MCF 10A (cell line): ENCODE data around the gene EME1. TPM values are rescaled to one million over a fixed set of nuclear protein-coding genes. Genes with fewer than 3 reads are reported as not detected.

ENCODE experiments used
- BruUV-seq: library from RNA; stranded (reverse); fragments of 400-500 nt; replicated peaks from 2 replicates; lab custom pipeline; 2021; lab: Mats Ljungman, UMichigan
- CTCF ChIA-PET: fragments of 300-600 bp; sonication (Branson Sonifier 250); formaldehyde crosslinking; extraction: SDS; loops from one replicate; lab custom pipeline; 2021; ENCODE audit warnings: antibody characterized with exemption, inconsistent platforms; lab: Yijun Ruan, JAX
- POLR2A ChIA-PET: fragments of 300-600, 350-650 bp; sonication (Branson Sonifier 250); formaldehyde crosslinking; extraction: SDS; loops from one replicate; lab custom pipeline; 2020; ENCODE audit warnings: antibody characterized with exemption, inconsistent platforms; lab: Yijun Ruan, JAX
- DNase-seq: peaks from one replicate; pipeline ENCODE4 v3.0.0-alpha.2; 2018; ENCODE audit not compliant: unreplicated experiment
- H3K27ac Mint-ChIP-seq: one replicate; pipeline ENCODE4 v1.8.0; 2022; ENCODE audit warnings: mild to moderate bottlenecking, low read depth, mixed read lengths; ENCODE audit not compliant: unreplicated experiment
- H3K27me3 Mint-ChIP-seq: one replicate; pipeline ENCODE4 v1.8.0; 2022; ENCODE audit warnings: mixed read lengths; ENCODE audit not compliant: insufficient read depth, unreplicated experiment
- H3K36me3 Mint-ChIP-seq: one replicate; pipeline ENCODE4 v1.8.0; 2022; ENCODE audit warnings: mild to moderate bottlenecking, moderate library complexity, mixed read lengths; ENCODE audit not compliant: insufficient read depth, unreplicated experiment
- H3K4me1 Mint-ChIP-seq: one replicate; pipeline ENCODE4 v1.8.0; 2022; ENCODE audit warnings: mixed read lengths; ENCODE audit not compliant: insufficient read depth, unreplicated experiment
- H3K4me3 Mint-ChIP-seq: one replicate; pipeline ENCODE4 v1.8.0; 2022; ENCODE audit warnings: mild to moderate bottlenecking, moderate library complexity, mixed read lengths; ENCODE audit not compliant: unreplicated experiment
- H3K9me3 Mint-ChIP-seq: one replicate; pipeline ENCODE4 v1.8.0; 2022; ENCODE audit warnings: mixed read lengths; ENCODE audit not compliant: unreplicated experiment
- CTCF ChIP-seq: fragments of 200-600 bp; IDR thresholded peaks from one replicate; pipeline ENCODE4 v1.8.0; 2022; ENCODE audit warnings: antibody characterized with exemption, mild to moderate bottlenecking; ENCODE audit not compliant: unreplicated experiment
- intact Hi-C: fragments of 100-400 bp; cut with micrococcal nuclease; formaldehyde crosslinking; loops from 2 replicates; pipeline ENCODE4 v1.14.1; 2022
- total RNA-seq: library from RNA; stranded (reverse); gene quantifications from 2 replicates; pipeline ENCODE4 v1.2.3, GENCODE V29; 2022

The EME1 gene
- total RNA-seq, 1 experiment from 2014 or later = 6.0 TPM

- no peak overlapping the region for H3K4me3 Mint-ChIP-seq
- no TSS peak for BruUV-seq
- DNase-seq = no peak
- H3K27ac Mint-ChIP-seq = no peak overlapping the region
- H3K4me1 Mint-ChIP-seq = peaks cover 10% of the 10 kb centered on the region
- intact Hi-C loops = no loop called here
- POLR2A ChIA-PET = interaction anchor here (0.5 to 3.1 kb wide), 2 partner anchors 11 to 25 kb away, joined by 4 to 37 read pairs; partner anchors contain the start of gene LRRC59
- TF ChIP-seq CTCF = no peak
- H3K9me3 Mint-ChIP-seq = no peaks in the 10 kb centered on the region
- peaks cover 6% of the 10 kb centered on the region for H3K36me3 Mint-ChIP-seq
- H3K27me3 Mint-ChIP-seq = no peaks in the 10 kb centered on the region
- CTCF ChIA-PET = interaction anchor here (0.6 to 2.1 kb wide), 4 partner anchors 9 to 385 kb away, joined by 3 to 8 read pairs (median 3); no protein-coding TSS in a partner anchor
These were observed 49.7 kb downstream of the EME1 start for GRCh38 chr17:50422738-50423137.

GRCh38 chr17:50423553-50424159 lies 50.6 kb downstream of the EME1 start:
- TF ChIP-seq CTCF = no peak
- no TSS peak for BruUV-seq
- Mint-ChIP-seq H3K4me1 (peaks cover 10% of the 10 kb centered on the region), H3K4me3 (no peak overlapping the region), H3K27ac (no peak overlapping the region), H3K27me3 (no peaks in the 10 kb centered on the region), H3K9me3 (no peaks in the 10 kb centered on the region), H3K36me3 (peaks cover 6% of the 10 kb centered on the region)
- DNase-seq = no peak
- intact Hi-C loops = no loop called here
- ChIA-PET POLR2A (interaction anchor here (1.0 kb wide), 1 partner anchor 27 kb away, joined by 3 read pairs; the partner anchor contains the start of gene LRRC59), CTCF (no interaction called here)

- ChIA-PET CTCF (interaction anchor here (4.0 kb wide), 1 partner anchor 27 kb away, joined by 37 read pairs; the partner anchor contains the start of gene LRRC59), POLR2A (interaction anchor here (0.7 to 1.0 kb wide), 2 partner anchors 28 to 213 kb away, joined by 3 read pairs; partner anchors contain the start of gene LRRC59)
- TF ChIP-seq CTCF = no peak
- Mint-ChIP-seq H3K4me3 (no peak overlapping the region), H3K27me3 (no peaks in the 10 kb centered on the region), H3K27ac (no peak overlapping the region), H3K4me1 (peaks cover 13% of the 10 kb centered on the region), H3K9me3 (no peaks in the 10 kb centered on the region), H3K36me3 (peaks cover 6% of the 10 kb centered on the region)
- intact Hi-C loops = no loop called here
- BruUV-seq = no TSS peak
- DNase-seq = no peak
These were observed 51.4 kb downstream of the EME1 start for GRCh38 chr17:50424246-50424995.
